CD4-positive, alpha-beta T cell treated with Interferon gamma for 1 hour (primary cell): ENCODE data around the gene HECTD1.
"Not testable (repeated sequence)": the region's sequence is repeated elsewhere in the genome, so short reads cannot be mapped to it uniquely, and the experiment has no call there.

Experiments
- DNase-seq: peaks from one replicate; pipeline ENCODE4 v3.0.0-alpha.2; 2020

Gene HECTD1

GRCh38 chr14:31138301-31138700, 69.3 kb downstream of the HECTD1 start:
- no peak for DNase-seq

- no peak for DNase-seq
These were observed 70.2 kb downstream of the HECTD1 start for GRCh38 chr14:31137214-31137889.

GRCh38 chr14:31133133-31133532, 74.5 kb downstream of the HECTD1 start:
- no peak for DNase-seq

GRCh38 chr14:31128601-31129526, 78.7 kb downstream of the HECTD1 start:
- DNase-seq = no peak

- peak; percentile 29 for DNase-seq
These were observed 79.9 kb downstream of the HECTD1 start for GRCh38 chr14:31127690-31128089.

GRCh38 chr14:31126680-31127079, 80.9 kb downstream of the HECTD1 start:
- no peak for DNase-seq

GRCh38 chr14:31125231-31125630, 82.4 kb downstream of the HECTD1 start:
- DNase-seq = no peak

- DNase-seq = no peak
These were observed 83.4 kb downstream of the HECTD1 start for GRCh38 chr14:31124197-31124596.

- DNase-seq = no peak
These were observed 84.7 kb downstream of the HECTD1 start for GRCh38 chr14:31122921-31123320.

GRCh38 chr14:31122098-31122611, 85.4 kb downstream of the HECTD1 start:
- DNase-seq = no peak

GRCh38 chr14:31118892-31119291, 88.7 kb downstream of the HECTD1 start:
- DNase-seq = no peak

GRCh38 chr14:31113794-31114193, 93.8 kb downstream of the HECTD1 start:
- DNase-seq = no peak

- no peak for DNase-seq
These were observed 96.7 kb downstream of the HECTD1 start for GRCh38 chr14:31110872-31111271.

- no peak for DNase-seq
These were observed 98.3 kb downstream of the HECTD1 start for GRCh38 chr14:31109257-31109656.

- DNase-seq = no peak
These were observed 100.8 kb downstream of the HECTD1 start for GRCh38 chr14:31106768-31107167.

GRCh38 chr14:31097081-31097480, 110.5 kb downstream of the HECTD1 start:
- DNase-seq = no peak

- DNase-seq = no peak
These were observed 111.3 kb downstream of the HECTD1 start for GRCh38 chr14:31096255-31096654.

GRCh38 chr14:31095817-31096216, 111.8 kb downstream of the HECTD1 start:
- DNase-seq = not testable (repeated sequence)

- DNase-seq = not testable (repeated sequence)
These were observed 113.4 kb downstream of the HECTD1 start for GRCh38 chr14:31093884-31094839.

- no peak for DNase-seq
These were observed 115.4 kb downstream of the HECTD1 start for GRCh38 chr14:31092160-31092708.

- peak; percentile 45 for DNase-seq
These were observed 116.5 kb downstream of the HECTD1 start for GRCh38 chr14:31090883-31091764.
